ENCODE results near the gene UNC13A.

The UNC13A gene

GRCh38 chr19:17617807-17618192 lies 70.4 kb downstream of the UNC13A start:
- Histone ChIP-seq H3K27ac (no peak overlapping the region), H3K4me3 (no peak overlapping the region)
- DNase-seq (ENCODE audit: low spot score): no peak
- no peak for TF ChIP-seq CTCF (IDR thresholded peaks at IDR 0.05)

GRCh38 chr19:17616961-17617806 lies 71.0 kb downstream of the UNC13A start:
- Histone ChIP-seq H3K27ac (no peak overlapping the region), H3K4me3 (peak overlapping the region; percentile 59)
- DNase-seq (ENCODE audit: low spot score): no peak
- TF ChIP-seq CTCF (IDR thresholded peaks at IDR 0.05): no peak

GRCh38 chr19:17616686-17616960 lies 71.5 kb downstream of the UNC13A start:
- no peak for DNase-seq (ENCODE audit: low spot score)
- Histone ChIP-seq H3K4me3 (peak overlapping the region; percentile 59), H3K27ac (no peak overlapping the region)
- TF ChIP-seq CTCF (IDR thresholded peaks at IDR 0.05): no peak

- no peak for TF ChIP-seq CTCF (IDR thresholded peaks at IDR 0.05)
- peak overlapping the region; percentile 59 for H3K4me3 ChIP-seq
- DNase-seq (ENCODE audit: low spot score): no peak
- no peak overlapping the region for H3K27ac ChIP-seq
Observed at GRCh38 chr19:17615889-17616685, 72.1 kb downstream of the UNC13A start.

GRCh38 chr19:17614476-17614875 lies 73.7 kb downstream of the UNC13A start:
- no peak for TF ChIP-seq CTCF (IDR thresholded peaks at IDR 0.05)
- Histone ChIP-seq H3K4me3 (no peak overlapping the region), H3K27ac (no peak overlapping the region)
- no peak for DNase-seq (ENCODE audit: low spot score)

- no peak overlapping the region for H3K27ac ChIP-seq
- TF ChIP-seq CTCF (IDR thresholded peaks at IDR 0.05): no peak
- no peak overlapping the region for H3K4me3 ChIP-seq
- no peak for DNase-seq (ENCODE audit: low spot score)
Observed at GRCh38 chr19:17611462-17612244, 76.5 kb downstream of the UNC13A start.
